ENCODE results near the gene WSCD2. TPM values are rescaled to one million over a fixed set of nuclear protein-coding genes. Genes with fewer than 3 reads are reported as not detected.

The WSCD2 gene
- total RNA-seq, 2 donors from 2014 or later = not detected

DNA sequence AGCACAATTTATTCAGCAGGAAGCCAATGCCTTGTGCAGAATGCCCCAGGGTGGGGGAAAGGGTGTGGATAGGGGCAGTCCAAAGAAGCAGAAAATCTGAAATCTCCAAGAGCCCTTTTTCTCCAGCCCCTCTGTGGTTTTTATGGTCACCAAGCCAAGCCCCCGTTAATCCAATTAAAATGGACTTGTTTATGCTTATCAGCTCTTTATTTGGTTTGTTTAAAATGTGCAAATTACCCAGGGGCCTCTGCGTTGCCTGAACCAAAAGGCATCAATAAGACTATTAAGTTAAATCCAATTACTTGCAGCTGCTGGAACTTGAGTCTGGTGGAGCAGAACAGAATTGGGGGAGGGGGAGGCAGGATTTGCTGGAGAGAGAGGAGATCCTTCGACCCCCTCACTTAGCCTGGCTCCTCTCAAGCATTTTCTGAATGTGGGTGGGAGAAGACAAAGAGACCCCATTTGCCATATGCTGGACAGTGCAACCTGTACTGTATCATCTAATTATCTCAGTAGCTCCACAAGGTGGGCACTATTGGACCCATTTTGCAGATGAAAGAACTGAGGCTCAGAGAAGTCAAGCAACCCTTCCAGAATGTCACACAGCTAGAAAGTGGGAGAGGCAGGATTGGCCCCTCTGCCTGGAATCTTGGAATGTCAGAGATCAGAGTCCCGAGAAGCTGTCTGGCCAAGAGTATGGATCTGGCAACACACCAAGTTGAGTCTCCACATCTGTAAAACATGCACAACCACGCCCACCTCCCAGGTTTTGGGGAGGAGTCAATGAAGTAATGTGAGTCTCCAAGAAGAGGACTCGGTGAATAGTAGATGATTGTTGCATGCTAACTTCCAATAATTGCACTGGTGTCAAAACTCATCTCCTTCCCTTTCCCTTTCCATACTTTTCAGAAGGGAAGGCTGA is 143.1 kb downstream of the WSCD2 start:
- no peak overlapping the region for H3K27ac Mint-ChIP-seq
- DNase-seq (ENCODE audit: low spot score in 2 of 2) = no peak

GRCh38 chr12:108273217-108273616 is 144.1 kb downstream of the WSCD2 start:
- Mint-ChIP-seq H3K36me3 (no peaks in the 10 kb centered on the region), H3K9me3 (no peaks in the 10 kb centered on the region), H3K27ac (no peak overlapping the region)
- ATAC-seq (no peak), DNase-seq (ENCODE audit: low spot score in 2 of 2) (no peak)

More for the DNA sequence above, 143.1 kb downstream of the WSCD2 start:
- no peak for ATAC-seq
- Mint-ChIP-seq H3K36me3 (no peaks in the 10 kb centered on the region), H3K9me3 (no peaks in the 10 kb centered on the region)

GRCh38 chr12:108277613-108278012 is 148.5 kb downstream of the WSCD2 start:
- Mint-ChIP-seq H3K36me3 (no peaks in the 10 kb centered on the region), H3K27ac (no peak overlapping the region), H3K9me3 (no peaks in the 10 kb centered on the region)
- no peak for ATAC-seq
- DNase-seq (ENCODE audit: low spot score in 2 of 2) = no peak

DNA sequence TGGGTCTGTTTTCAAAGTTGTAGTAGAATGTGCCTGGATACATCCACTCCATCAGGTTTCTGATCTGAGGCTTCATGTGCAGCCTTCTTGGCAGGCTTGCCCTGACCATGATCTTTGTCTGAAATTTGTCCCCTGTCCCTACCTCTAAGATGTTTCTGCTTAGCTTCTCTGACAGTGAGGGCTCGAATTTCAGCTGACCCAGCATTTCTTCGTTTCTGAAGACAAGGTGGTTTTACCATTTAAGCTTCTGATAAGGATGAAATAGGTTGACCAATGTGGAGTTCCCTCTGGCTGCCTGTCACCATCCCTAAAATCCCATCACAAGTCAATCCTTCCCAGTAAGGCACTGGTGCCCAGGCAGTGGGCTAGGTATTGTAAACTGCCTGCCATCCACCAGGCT is 153.1 kb downstream of the WSCD2 start:
- peaks cover 0 to 3% of the 10 kb centered on the region in 2 donors for H3K9me3 Mint-ChIP-seq
- ATAC-seq (no peak), DNase-seq (ENCODE audit: low spot score in 2 of 2) (no peak)
- H3K27ac Mint-ChIP-seq = no peak overlapping the region
- H3K36me3 Mint-ChIP-seq = no peaks in the 10 kb centered on the region

DNA sequence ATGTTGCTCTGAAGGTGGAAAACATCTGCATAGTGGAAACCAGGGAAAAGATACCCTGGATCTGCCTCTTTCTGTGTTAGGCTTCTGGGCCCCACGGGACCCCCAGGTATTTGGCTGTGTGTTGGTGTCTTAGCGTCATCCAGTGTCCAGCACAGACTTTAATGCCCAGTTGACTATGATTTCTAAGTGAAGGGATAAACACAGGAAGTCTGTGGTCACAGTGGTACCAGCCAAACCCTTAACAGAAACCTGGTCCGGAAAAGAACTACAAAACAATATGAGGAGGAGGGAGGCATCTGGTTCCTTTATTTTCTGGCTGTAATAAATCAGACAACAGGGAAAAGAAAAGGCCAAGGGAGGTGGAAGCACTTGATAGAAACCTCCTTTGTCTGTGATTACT is 153.6 kb downstream of the WSCD2 start:
- Mint-ChIP-seq H3K9me3 (peaks cover 0 to 5% of the 10 kb centered on the region in 2 donors), H3K36me3 (no peaks in the 10 kb centered on the region), H3K27ac (no peak overlapping the region)
- ATAC-seq (no peak), DNase-seq (ENCODE audit: low spot score in 2 of 2) (no peak)

DNA sequence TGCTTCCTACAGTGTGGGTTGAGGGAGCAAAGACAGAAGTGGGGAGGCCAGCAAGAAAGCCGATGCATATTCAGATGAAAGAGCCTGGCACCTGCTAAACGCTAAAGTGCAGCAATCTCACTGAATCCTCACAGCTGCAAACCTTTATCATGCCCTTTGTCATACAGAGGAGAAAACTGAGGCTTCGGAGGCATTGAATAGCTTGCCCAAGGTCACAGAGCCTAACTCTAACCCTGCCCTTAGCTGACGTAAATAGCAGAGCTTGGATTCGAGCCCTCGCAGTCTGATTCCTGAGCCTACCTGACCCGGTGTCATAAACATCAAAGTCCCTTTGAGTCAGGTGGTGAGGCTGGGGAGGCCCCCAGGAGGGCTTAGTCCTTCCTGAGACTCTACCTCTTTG is 155.1 kb downstream of the WSCD2 start:
- Mint-ChIP-seq H3K9me3 (peaks cover 0 to 5% of the 10 kb centered on the region in 2 donors), H3K27ac (no peak overlapping the region), H3K36me3 (no peaks in the 10 kb centered on the region)
- ATAC-seq (no peak), DNase-seq (ENCODE audit: low spot score in 2 of 2) (no peak)

DNA sequence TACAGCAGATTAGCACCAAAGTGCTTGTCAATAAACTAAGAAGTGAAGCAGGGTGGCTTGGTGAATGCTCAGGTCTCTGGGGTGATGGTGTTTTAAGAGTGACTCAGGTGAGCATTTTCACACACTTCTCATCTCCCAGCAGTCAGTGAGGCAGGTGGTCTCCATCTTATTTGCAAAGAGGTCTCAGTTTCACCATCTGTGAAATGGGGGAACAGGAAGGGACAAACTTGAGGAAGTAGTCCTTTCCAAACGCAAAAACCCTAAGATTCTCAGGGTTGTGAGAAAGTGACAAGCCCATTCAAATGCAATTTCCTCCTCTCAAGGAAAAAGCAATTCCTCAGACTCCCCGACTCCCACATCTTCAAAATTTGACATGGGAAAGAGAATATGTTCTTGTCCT is 155.9 kb downstream of the WSCD2 start:
- DNase-seq (ENCODE audit: low spot score in 2 of 2) (no peak), ATAC-seq (no peak)
- H3K9me3 Mint-ChIP-seq = peaks cover 0 to 5% of the 10 kb centered on the region in 2 donors
- H3K27ac Mint-ChIP-seq = no peak overlapping the region
- H3K36me3 Mint-ChIP-seq = no peaks in the 10 kb centered on the region

GRCh38 chr12:108287227-108287626 is 158.1 kb downstream of the WSCD2 start:
- ATAC-seq = no peak
- H3K9me3 Mint-ChIP-seq = peaks cover 5 to 6% of the 10 kb centered on the region in 2 donors
- H3K27ac Mint-ChIP-seq = no peak overlapping the region

DNA sequence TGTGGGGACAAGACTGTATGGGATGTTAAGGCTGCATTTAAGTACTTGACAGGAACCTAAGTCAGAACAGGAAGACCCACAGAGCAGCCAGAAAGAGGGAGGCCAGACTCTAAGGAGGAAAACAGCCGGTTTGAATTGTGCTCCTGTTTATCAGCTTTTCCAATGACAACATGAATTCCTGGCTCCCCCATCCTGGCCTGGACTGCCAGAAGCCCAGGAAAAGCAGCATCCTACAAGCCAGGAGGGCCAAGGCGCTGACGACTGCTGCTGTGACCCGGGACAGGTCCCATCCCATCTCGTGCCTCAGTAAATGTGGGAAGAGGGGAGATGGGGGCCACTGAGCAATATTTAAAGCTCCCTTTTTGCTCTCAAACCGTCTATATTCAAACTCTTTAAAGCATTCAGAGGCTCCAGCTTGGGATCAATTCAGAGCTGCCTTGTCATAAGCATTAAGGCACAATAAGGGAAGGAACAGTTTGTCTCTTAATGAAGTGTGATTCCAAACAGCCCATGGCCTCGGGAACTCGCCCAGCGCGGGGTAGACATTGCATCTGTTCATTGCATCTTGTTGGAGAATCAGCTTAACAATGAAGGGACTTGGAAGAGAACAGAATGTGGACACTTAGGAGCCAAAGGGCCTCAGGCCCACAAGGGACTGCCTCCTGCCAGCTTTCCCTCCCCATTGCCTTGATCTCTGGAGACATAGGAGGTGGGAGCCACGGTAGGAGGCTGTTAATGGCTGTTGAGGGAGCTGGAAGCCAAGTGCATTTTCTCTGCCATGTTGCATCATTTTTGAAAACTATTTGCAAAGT is 160.5 kb downstream of the WSCD2 start:
- H3K36me3 Mint-ChIP-seq = no peaks in the 10 kb centered on the region
- no peak overlapping the region for H3K27ac Mint-ChIP-seq
- peaks cover 5 to 9% of the 10 kb centered on the region in 2 donors for H3K9me3 Mint-ChIP-seq
- ATAC-seq = no peak
- DNase-seq (ENCODE audit: low spot score in 2 of 2) = no peak

More at GRCh38 chr12:108287227-108287626, 158.1 kb downstream of the WSCD2 start:
- no peaks in the 10 kb centered on the region for H3K36me3 Mint-ChIP-seq
- no peak for DNase-seq (ENCODE audit: low spot score in 2 of 2)

DNA sequence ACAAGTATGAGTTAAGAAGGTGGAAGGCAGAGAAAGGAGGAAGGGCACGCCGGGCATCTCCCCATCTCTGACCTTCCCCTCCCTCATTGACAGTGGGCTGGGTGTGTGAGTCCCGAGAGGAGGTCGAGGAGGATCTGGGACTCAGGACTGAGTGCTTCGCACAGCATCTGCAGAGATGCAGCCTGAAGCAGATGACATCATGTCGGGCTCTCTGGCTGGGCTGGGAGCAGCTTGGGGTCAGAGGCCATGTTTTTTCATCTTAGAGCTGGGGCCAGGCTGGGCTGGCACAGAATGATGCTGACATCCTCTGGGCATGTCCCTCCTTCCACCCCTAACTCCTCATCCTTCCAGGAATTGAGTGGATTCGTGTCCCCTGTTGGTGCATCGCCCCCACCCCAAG is 166.6 kb downstream of the WSCD2 start:
- no peak for ATAC-seq
- Mint-ChIP-seq H3K36me3 (no peaks in the 10 kb centered on the region), H3K9me3 (peaks cover 0 to 9% of the 10 kb centered on the region in 2 donors), H3K27ac (no peak overlapping the region)
- DNase-seq (ENCODE audit: low spot score in 2 of 2) = peak in 1 of 2 donors; percentile 28

DNA sequence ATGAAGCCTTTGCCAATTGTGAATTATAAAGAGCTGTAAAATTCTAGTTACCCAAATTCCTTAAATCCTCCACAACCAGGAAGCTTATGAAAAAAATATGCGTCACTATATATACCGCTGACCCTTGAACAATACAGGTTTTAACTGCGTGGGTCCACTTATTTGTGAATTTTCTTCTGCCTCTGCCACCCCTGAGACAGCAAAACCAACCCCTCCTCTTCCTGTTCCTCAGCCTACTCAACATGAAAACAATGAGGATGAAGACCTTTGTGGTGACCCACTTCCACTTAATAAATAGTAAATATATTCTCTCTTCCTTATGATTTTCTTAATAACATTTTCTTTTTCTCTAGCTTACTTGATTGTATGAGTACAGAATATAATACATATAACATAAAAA is 167.9 kb downstream of the WSCD2 start:
- DNase-seq (ENCODE audit: low spot score in 2 of 2) = no peak
- H3K36me3 Mint-ChIP-seq = no peaks in the 10 kb centered on the region
- peaks cover 0 to 6% of the 10 kb centered on the region in 2 donors for H3K9me3 Mint-ChIP-seq
- H3K27ac Mint-ChIP-seq = no peak overlapping the region
- ATAC-seq = no peak

- DNase-seq (ENCODE audit: low spot score in 2 of 2) (no peak), ATAC-seq (no peak)
- no peaks in the 10 kb centered on the region for H3K36me3 Mint-ChIP-seq
- peaks cover 0 to 1% of the 10 kb centered on the region in 2 donors for H3K9me3 Mint-ChIP-seq
- H3K27ac Mint-ChIP-seq = no peak overlapping the region
Measured at GRCh38 chr12:108297424-108297823, 168.3 kb downstream of the WSCD2 start.

GRCh38 chr12:108297895-108298760 is 169.0 kb downstream of the WSCD2 start:
- no peak overlapping the region for H3K27ac Mint-ChIP-seq
- peak in 1 of 2 donors; percentile 51 for ATAC-seq

GRCh38 chr12:108298761-108299275 is 169.7 kb downstream of the WSCD2 start:
- Mint-ChIP-seq H3K36me3 (no peaks in the 10 kb centered on the region), H3K27ac (no peak overlapping the region), H3K9me3 (no peaks in the 10 kb centered on the region)
- DNase-seq (ENCODE audit: low spot score in 2 of 2) (no peak), ATAC-seq (no peak)

More at GRCh38 chr12:108297895-108298760, 169.0 kb downstream of the WSCD2 start:
- H3K36me3 Mint-ChIP-seq = no peaks in the 10 kb centered on the region
- no peaks in the 10 kb centered on the region for H3K9me3 Mint-ChIP-seq
- peak in 1 of 2 donors; percentile 21 for DNase-seq (ENCODE audit: low spot score in 2 of 2)

GRCh38 chr12:108299516-108299915 is 170.4 kb downstream of the WSCD2 start:
- DNase-seq (ENCODE audit: low spot score in 2 of 2) = peak in 1 of 2 donors; percentile 28
- no peaks in the 10 kb centered on the region for H3K36me3 Mint-ChIP-seq
- no peak for ATAC-seq
- H3K9me3 Mint-ChIP-seq = no peaks in the 10 kb centered on the region
- H3K27ac Mint-ChIP-seq = no peak overlapping the region

Measured in activated naive CD4-positive, alpha-beta T cell treated with anti-CD3 and anti-CD28 coated beads, Interleukin-2, amount 50 U/mL, for 72 hours (primary cell).